Measurements from ENCODE around the gene SOX6.
"Not testable (repeated sequence)": the region's sequence is repeated elsewhere in the genome, so short reads cannot be mapped to it uniquely, and the experiment has no call there.

The SOX6 gene

DNA sequence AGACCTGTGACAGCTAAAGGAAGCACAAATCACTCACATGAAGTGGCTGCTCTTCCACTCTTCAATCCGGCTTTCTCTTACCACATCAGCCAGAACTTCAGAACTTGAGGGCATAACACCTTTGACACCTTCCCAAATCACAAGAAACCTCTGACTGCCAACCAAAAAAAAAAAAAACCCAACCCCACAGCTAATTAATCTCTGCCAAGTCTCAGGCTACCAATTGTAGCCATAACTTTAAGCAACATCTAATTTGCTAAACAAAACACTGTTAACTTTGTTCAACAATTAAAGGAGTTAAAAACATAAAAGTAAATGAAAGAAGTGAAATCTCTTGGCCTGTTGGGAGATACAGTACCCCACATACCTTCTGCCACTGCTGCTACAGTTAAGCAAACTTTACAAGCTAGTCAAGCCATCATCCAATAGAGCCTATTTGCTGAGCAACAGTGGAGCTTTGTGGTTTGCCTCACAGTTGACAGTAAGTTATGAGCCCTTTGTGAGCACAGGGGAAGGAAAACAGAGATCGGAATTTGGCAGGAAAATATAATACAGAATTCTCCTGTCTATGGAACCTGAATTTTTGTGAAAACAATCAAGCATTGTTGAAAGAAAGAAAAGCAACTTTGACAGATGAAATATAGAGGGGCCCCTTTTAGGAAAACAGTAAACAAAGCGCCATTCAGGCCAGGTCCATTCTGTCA lies at the start of gene SOX6:
Gene SOX6 (minus strand): TSS at position 490 of the 704 bp plus-strand sequence. CDS start 15,298 bp downstream, outside the sequence.
- no peak for DNase-seq

DNA sequence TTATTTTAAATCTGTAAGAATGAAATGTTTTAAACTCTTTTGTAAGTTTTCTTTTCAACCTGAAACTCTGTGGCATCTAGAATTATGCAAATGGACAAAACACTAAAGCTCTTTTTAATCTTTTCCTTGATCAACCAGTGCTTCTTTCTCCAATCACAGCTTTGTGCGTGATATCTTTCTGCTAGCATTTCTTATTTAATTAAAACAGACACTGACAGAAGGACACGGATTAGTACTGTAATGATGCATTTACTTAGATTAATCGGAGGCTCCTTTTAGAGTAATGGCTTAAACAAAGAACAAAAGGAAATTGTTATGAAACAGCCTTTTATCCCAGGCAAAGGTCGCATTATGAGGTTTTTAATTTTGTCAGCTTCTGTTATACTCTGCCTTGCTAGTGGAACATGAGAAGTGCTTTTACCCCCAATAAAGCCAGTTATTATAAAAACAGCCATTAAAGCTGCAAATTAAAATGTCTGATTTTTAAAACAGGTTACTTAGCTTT lies 48.5 kb upstream of the SOX6 start:
- no peak for DNase-seq

DNA sequence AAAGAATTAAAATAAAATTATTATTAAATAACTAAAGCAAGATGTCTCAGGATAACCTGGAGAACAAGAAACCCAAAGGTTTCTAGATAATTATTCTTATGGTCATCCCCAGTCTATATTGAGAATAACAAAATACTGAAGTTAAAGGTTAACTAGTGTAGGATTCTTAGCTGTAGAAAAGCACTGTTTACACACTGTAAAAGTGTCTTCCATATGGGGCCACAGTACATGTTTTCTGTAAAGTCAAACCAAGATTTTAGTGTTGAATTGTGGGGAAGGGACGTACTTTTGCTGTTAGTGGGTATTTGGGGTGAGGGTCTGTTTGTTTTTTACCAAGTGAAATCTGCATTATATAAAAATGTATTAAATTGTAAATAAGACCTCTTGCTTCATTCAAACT lies 47.5 kb upstream of the SOX6 start:
- no peak for DNase-seq

DNA sequence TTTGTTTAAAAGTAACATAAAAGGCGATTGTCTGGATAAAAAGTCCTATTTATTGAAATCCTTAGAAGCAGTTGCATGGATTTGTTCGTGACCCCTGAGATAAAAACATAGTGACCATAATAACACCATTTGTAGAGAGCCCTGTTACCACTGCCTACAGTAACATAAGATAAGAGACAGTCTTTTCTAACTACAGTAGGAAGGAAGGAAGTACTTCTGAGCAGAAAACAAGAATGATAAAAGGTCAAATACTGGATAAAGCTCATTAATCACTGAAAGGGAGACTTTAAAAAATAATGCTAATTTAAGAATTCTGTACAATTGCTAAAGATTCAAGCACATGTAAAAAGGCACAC lies 47.1 kb upstream of the SOX6 start:
- no peak for DNase-seq

DNA sequence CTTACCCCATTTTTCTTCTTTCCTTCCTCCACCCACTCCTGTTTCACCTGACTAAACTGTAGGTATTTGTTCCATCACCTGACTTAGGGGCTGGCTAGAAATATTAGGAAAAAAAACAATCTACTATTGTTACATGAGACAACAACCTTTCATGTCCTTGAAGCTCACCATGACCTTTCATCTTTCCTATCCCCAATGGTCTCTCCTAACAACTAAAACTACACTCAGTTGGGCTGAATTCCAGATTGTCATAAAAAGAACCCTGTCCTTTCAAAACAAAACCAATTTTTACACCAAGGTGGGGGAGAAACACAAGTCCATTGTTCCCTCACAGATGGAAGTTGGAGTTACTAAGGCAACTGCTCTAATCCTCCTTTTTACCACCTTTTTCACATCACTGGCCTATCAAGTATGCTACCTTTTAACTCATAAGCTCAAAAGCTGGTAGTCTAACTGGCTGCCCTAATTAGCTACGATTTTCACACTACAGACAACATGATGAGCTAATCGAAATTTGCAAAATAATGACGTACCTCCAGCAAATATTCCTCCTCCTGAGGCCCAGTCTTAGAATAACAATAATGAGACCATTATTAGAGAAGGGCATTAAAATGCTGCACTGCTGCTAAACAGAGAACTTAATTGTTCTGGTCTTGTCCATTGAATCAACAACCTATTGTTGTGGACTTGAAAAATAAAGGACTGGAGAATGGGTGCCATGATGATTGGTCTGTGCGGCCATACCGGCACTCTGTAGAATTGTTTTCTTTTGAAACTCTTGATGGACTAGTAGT lies 46.5 kb upstream of the SOX6 start:
- DNase-seq, result no peak

DNA sequence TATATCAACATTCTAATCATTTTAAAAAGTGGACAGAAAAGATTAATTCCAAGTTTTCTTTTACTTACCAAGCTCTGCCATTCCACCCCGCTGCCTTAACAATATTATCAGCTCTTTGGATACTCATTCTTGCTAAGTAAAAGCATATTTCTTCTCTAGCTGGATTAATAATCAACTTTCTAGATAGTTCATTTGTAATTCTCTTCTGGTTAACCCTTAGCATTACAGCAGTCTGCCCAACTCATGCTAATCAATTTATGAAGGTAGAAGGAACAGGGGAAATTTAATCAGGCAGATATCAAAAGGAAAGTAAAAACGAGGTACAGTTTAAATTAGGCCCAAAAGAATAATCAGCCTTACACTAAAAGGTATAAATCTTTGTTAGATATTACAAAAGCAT lies 41.0 kb upstream of the SOX6 start:
- no peak for DNase-seq

DNA sequence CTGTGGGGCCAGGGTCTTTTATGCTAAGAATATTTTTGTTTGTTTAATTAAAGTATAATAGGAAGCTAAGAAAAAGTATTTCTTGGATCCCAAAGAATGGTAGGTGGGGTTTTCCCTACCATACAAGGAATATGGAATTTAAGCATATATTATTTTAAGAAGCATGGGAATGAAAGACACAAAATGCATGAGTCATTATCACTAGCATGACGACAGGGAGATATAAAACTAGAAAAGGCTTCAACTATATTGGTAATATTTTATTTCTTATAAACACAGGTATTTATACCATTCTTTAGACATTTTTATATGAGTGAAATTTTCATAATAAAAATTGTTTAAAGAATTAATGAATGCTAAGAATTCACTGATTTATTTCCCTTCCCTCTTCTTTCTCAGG lies 39.3 kb upstream of the SOX6 start:
- DNase-seq, result no peak

DNA sequence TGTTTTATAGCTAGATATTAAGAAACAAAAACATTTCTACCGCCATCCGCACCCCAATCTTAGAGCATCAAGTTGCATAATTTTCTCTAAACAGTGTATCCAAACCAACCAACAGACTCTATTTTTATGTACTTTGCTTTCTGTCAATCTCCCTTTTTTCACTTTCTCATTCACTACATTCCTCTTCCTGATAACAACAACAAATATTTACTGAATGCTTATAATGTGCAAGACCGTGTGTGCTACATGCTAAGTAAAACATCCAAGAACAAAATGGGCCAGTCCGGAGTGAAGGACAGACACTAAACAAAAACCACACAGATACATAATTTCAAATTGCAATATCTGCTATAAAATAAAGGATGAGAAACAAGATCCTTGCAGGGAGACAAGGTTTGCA lies 38.6 kb upstream of the SOX6 start:
- DNase-seq, result no peak

DNA sequence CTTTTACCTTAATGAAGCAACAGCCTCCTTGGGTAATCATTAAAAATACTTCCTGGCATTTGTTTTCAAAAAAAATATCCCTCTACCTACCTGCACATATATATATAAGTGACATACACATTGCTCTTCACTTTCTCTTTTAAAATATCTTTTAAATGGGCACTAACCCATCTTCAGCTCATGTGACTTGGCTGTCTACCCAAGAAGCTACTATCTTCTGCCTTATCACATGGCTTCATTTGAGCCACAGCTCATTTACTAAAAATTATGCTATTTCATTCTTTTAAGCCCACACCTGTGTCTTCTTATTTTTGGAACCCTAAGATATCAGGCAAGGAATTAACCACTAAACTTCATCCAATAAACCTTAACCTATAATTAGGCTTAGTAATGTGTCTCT lies 37.0 kb upstream of the SOX6 start:
- no peak for DNase-seq

DNA sequence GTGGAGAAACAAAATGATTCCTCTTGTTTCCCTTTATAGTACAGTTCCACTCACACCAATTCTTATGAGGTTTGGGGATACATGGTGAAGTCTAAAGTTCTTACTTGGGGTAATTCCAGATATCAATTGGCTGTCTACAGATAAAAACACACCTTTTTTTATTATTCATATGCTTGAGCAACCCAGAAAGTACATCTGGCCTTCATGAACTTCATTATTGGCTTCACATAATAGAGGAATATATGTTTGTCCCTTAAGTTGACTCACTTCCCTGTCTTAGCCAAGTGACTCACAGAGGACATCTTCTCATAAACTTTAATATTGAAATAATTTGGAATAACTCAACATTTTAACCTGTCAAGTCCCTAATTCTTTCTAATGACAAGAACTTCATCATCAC lies 36.3 kb upstream of the SOX6 start:
- DNase-seq, result no peak

DNA sequence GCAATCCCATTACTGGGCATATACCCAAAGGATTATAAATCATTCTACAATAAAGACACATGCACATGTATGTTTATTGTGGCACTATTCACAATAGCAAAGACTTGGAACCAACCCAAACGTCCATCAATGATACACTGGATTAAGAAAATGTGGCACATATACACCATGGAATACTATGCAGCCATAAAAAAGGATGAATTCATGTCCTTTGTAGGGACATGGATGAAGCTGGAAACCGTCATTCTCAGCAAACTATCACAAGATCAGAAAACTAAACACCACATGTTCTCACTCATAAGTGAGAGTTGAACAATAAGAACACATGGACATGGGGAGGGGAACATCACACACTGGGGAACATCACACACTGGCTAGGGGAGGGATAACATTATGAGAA lies 34.5 kb upstream of the SOX6 start:
- DNase-seq, result not testable (repeated sequence)

DNA sequence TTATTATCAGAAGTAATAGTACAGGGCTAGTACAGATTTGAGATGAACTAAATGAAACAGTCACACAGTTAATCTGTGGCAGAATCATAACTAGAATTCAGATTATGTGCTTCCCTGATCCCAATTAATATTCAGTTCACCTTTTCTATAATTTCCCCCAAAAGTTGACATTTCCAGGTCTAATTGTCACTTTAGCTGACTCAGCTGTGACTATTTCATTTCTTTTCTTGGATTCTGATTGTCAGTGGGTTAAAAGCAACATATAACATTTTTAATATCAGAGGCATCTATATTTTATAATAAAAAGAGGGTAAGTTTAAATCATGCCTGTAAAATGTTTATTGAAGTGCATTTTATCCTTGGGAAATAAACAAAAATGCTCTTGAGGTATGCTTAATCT lies 28.8 kb upstream of the SOX6 start:
- DNase-seq, result no peak

DNA sequence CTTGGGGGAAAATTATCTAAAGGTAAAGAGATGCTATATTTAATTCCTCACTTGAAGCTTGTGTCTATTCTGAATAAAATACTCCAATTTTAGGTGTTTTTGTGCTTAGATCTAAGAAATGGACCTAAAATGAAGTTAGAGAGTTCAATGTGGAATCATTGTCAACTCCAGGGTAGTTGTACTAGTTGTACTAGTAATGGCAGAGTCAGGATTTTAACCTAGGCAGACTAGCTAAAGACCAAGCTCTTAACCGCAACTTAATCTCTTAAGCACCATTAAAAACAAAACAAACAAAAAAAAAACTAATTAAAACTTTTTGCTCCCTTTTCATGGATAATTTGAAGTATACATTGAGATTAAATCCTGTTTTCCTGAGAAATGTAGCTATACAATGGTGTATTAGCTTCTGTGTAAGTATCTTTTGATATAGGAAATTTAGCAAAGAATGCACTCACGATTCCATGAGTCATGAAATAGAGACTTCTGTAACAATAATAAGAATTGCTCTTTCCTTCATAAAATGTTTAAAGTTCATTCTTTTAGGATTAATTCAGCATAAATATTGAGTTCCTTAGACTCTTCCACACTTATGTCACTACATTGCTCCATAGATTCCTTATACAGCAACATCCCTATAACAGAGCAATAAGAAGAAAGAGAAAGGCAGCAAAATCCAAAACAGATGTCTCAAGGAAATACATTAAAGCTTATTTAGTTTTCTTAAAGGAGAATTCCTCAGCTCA lies 26.5 kb upstream of the SOX6 start:
- DNase-seq, result no peak

DNA sequence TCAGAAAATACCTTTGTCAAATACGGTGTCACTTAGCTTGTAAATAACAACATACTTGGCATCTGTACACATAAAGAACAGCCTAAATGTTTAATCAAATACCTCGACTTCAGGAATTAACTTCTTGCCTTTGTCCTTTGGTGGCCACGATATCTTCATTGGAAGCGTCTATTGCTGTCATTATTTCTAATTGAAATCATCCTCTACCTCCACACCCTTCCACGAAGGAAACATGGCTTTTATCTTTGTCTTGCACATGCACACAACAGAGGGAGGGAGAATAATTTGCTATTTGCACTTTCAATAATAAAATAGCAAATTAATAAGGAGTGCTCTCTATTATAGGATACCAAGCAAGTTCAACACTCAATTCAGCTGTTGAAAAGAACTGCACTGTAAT lies 25.8 kb upstream of the SOX6 start:
- DNase-seq, result no peak

DNA sequence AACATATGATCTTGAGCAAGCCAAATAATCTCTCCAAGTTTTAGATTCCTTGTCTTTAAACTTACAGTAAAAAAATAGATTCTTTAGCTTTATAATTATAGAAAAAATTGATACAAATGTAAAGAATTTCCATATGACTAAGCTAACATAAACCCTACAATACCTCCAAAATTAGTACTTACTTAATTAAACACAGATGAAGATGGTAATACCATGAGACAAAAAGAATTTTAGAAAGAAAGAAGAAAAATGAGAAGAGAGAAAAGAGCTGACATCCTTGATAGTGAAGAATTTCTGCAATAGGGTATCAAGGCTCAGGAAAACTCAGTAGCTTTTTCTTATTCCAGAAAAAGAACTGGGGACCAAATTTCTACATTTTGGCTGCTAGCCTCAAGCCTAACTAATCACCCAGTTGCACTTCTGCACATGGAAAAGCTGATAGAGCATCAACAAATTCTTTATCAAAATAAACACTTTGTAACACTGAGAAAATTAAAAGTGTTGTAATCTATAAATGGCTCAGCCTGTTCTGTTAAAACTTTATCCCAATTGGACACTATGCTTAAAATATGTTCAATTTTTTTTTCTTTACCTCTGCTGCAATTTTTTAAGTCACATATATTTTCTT lies 24.7 kb upstream of the SOX6 start:
- DNase-seq, result no peak

DNA sequence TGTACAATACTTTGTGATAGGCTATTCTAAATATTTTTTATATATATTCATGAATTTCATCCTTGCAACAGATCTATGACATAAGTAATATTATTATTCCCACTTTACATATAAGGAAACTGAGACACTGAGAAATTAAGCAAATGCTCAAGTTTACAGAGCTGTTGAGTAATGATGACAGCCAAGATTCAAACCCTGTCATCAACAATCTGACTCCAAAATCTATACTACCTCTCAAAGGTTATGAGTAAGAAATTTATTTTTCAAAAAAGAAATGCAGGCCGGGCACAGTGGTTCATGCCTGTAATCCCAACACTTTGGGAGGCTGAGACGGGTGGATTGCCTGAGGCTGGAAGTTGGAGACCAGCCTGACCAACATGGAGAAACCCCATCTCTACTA lies 22.6 kb upstream of the SOX6 start:
- no peak for DNase-seq

DNA sequence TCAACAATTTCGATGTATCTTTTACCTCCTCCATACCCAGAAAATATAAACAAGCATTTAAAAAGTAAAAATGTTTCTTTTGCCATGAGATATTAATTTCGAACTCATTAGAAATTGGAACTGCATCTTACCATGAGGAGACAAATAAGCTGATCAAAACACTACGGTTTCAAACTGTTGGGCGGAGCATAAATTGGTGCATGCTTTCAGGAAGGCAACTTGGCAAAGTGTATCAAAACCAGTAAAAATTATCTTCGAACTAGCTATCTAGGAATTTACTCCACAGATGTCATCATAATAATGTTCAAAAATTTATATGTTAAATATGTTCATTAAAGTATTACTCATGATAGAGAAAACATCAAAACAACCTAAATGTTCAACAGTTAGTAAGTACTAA lies 21.4 kb upstream of the SOX6 start:
- DNase-seq, result no peak

DNA sequence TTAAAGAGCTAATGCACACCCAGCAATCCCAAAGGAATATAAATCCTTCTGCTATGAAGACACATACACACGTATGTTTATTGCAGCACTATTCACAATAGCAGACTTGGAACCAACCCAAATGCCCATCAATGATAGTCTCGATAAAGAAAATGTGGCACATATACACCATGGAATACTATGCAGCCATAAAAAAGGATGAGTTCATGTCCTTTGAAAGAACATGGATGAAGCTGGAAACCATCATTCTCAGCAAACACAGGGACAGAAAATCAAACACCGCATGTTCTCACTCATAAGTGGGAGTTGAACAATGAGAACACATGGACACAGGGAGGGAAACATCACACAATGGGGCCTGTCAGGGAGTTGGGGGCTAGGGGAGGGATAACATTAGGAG lies 19.3 kb upstream of the SOX6 start:
- not testable (repeated sequence) for DNase-seq

DNA sequence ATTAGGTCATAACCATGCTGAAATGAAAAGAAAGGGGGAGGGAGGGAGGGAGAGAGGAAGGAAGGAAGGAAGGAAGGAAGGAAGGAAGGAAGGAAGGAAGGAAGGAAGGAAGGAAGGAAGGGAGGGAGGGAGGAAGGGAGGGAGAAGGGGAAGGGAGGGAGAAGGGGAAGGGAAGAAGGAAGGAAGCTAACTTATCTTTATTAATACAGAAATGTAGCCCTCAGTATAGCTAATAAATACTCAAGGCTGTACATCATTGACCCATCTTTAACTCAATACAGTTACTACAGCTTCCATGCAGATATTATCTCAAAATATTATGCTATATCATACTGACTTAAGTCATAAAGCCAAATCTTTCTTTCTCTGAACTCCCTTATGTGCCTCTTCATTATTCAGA lies 17.4 kb upstream of the SOX6 start:
- DNase-seq, result no peak

DNA sequence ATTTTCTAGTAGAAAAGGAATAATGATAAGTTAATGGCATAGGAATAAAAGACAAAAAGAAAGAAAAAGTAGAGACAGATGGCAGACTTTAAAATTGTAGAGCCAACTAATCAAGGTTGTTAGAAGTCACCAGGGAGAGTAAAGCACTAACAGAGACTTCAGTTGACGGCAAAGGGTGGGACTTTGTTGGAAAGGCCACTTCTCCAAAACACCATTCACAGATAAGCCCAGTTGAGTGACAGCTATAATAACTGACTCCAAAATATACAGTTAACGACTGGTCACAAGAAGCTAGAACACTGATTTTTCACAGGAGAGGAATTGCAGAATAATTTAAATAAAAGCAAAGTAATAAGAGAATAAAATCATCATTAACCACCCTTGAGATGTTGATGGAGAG lies 16.0 kb upstream of the SOX6 start:
- no peak for DNase-seq

DNA sequence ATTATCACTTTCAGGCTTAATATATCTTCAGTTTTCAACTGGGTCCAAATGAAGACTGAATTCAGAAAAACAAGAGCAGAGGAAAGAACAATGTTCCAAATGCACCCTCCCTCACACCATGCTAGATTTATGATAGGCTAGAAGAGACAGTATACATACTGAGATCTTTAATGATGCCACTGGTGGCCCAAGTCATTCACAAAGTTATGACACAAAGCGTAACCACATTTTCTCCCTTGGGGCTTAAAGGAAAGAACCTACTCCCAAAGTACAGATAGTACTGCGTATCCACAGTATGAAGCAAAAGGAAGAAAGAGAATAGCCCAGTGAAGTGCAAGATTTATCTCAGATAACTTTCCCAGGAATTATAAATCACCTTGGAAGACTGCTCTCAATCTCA lies 10.9 kb upstream of the SOX6 start:
- DNase-seq, result no peak

DNA sequence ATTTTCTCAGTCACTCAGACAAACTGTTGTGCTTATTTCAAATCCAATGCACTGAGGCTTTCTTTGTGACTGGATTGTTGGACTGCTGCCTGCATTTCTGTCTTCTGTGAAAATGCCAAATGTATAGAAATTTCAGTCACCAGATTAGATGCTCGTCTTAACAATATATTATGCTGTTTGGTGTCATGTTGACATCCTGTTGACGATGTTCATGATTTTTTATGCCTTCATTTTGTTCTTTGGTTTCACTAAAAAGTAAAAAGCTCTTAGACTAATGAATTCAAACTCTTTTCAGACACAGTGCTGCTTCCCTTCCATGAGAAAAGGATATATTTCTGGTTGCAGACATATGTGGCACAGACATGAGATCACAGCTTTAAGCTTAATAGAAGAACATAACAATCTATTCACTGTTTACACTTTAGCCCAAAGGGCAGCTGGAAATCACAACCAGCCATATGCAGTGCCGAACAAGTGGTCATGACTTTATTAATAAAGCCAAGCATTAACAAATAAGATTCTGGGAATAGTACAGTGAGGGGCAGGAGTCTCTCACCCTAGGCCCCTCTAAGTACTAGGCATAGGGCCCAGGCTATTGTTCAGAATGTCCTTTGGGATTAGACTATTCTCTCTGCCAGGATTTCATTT lies 9.4 kb upstream of the SOX6 start:
- no peak for DNase-seq

DNA sequence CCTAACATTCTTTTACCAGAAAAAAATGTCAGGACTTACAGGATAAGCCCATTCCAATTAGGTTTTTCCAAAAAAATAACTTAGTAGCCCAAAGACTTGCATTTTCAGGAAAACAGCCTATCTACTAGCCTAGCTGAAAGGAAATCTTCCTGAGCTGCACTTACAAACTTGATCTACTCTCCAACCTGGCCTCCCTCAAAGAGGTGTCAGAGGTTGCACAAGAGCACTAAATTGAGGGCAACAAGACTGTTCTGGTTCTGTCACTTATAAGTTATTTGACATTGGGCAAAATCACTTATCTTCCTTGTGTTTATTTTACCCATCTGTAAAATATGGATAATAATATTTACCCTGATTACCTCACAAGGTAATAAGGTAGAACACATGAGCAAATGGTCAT lies 7.9 kb upstream of the SOX6 start:
- no peak for DNase-seq

All from T1000 (cell line).